NCI-H1436 treated with DMSO at 0.1 percent for 48 hours (cell line): ENCODE measurements around the gene EXOC6B.

Experiments
- DNase-seq: peaks from one replicate; lab custom pipeline; 2025; lab: John Stamatoyannopoulos, UW

The EXOC6B gene

GRCh38 chr2:72210470-72210869 lies 615.4 kb downstream of the EXOC6B start:
- DNase-seq = no peak

GRCh38 chr2:72208225-72208624 lies 617.6 kb downstream of the EXOC6B start:
- DNase-seq = no peak

GRCh38 chr2:72207334-72207733 lies 618.5 kb downstream of the EXOC6B start:
- no peak for DNase-seq

- no peak for DNase-seq
Measured at GRCh38 chr2:72205504-72205881, 620.3 kb downstream of the EXOC6B start.

GRCh38 chr2:72204786-72205503 lies 620.9 kb downstream of the EXOC6B start:
- no peak for DNase-seq

- no peak for DNase-seq
Measured at GRCh38 chr2:72204156-72204785, 621.6 kb downstream of the EXOC6B start.

- DNase-seq = no peak
Measured at GRCh38 chr2:72198532-72199241, 627.1 kb downstream of the EXOC6B start.

GRCh38 chr2:72193723-72194122 lies 632.1 kb downstream of the EXOC6B start:
- DNase-seq = no peak

- no peak for DNase-seq
Measured at GRCh38 chr2:72191441-72191840, 634.4 kb downstream of the EXOC6B start.

GRCh38 chr2:72185206-72185605 lies 640.6 kb downstream of the EXOC6B start:
- DNase-seq = no peak

- no peak for DNase-seq
Measured at GRCh38 chr2:72183466-72183865, 642.4 kb downstream of the EXOC6B start.

- DNase-seq = no peak
Measured at GRCh38 chr2:72183016-72183415, 642.8 kb downstream of the EXOC6B start.

- no peak for DNase-seq
Measured at GRCh38 chr2:72182547-72182946, 643.3 kb downstream of the EXOC6B start.

GRCh38 chr2:72181616-72182015 lies 644.2 kb downstream of the EXOC6B start:
- no peak for DNase-seq

GRCh38 chr2:72180351-72180750 lies 645.5 kb downstream of the EXOC6B start:
- no peak for DNase-seq

GRCh38 chr2:72178551-72178950 lies 647.3 kb downstream of the EXOC6B start:
- no peak for DNase-seq

- no peak for DNase-seq
Measured at GRCh38 chr2:72176281-72176680, 649.6 kb downstream of the EXOC6B start.

GRCh38 chr2:72175636-72176035 lies 650.2 kb downstream of the EXOC6B start:
- DNase-seq = no peak

- DNase-seq = no peak
Measured at GRCh38 chr2:72173640-72174321, 652.1 kb downstream of the EXOC6B start.

- DNase-seq = no peak
Measured at GRCh38 chr2:72172478-72172877, 653.4 kb downstream of the EXOC6B start.

- DNase-seq = no peak
Measured at GRCh38 chr2:72166279-72166678, 659.6 kb downstream of the EXOC6B start.

GRCh38 chr2:72165792-72166191 lies 660.0 kb downstream of the EXOC6B start:
- no peak for DNase-seq

- no peak for DNase-seq
Measured at GRCh38 chr2:72162574-72162973, 663.3 kb downstream of the EXOC6B start.
